HG03432 (cell line): Measurements from ENCODE around the gene RPTOR.

ENCODE experiments used
- ATAC-seq: cut with Tn5 transposase; IDR thresholded peaks from one replicate; pipeline ENCODE4 v1.9.1; 2021; ENCODE audit warnings: mild to moderate bottlenecking, moderate library complexity; ENCODE audit not compliant: unreplicated experiment

RPTOR gene

DNA sequence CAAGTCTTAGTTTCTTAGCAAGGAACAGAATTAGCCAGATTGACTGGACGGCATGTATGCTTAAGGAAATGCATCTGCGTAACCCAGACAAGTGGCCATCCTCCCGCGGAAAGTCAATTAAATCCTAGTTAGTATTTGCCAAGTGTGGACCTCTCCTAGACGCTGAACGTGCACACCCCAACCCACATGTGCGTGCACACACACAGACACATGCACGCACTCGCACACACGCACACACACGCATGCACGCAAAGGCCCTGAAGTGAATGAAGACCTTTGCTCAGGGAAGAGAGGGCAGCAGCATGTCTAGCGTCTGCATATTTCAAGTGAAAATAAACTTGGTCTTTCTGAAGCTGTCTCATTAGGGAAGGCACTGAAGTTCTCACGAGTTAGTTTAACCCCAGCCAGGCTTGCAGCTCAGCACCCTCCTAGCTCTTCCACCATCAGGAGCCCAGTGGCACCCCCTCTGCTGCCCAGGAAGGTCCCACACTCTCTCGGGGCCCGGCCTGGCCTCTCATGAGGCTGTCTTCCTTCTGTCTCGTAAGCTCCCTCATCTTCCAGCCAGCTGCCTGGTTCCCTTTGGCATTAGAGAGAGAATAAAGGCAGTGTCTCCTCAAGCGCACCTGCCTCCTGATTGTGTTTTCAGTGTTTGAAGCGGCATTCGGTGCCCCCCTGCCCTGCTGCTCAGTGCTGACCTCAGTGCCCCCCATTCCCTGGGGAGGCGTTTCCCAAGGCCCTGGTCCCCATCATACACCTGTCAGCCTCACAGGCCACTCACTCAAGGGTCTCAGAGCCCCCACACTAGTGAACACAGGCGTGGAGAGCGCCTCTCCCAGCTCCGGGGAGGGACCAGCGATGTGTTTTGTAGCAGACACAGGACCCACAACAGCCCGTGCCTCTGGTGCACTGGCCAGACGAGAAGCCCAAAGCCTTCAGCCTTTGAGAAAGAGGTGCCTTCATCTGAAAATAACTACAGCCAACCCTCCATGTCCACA lies 394.8 kb downstream of the RPTOR start:
- ATAC-seq: no peak

GRCh38 chr17:80940171-80941123 lies 395.8 kb downstream of the RPTOR start:
- no peak for ATAC-seq

DNA sequence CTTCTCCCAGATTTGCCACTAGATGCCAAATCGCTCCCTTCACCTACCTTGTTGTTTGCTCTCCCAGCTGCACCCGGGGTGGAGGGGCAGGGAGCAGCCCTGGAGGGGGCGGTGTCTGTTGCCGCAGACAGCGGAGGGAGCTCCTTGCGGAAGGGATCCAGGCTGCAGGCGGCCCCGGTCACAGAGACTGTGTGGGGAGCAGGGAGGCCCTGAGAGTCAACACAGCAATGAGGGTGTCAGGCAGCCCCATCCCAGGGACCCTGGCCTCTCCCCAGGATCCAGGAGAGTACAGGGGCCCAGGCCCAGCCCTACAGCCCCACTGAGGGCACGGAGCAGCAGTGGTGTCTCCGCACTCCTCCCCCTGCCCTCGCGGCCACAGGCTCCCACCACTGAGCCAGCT lies 396.5 kb downstream of the RPTOR start:
- no peak for ATAC-seq

DNA sequence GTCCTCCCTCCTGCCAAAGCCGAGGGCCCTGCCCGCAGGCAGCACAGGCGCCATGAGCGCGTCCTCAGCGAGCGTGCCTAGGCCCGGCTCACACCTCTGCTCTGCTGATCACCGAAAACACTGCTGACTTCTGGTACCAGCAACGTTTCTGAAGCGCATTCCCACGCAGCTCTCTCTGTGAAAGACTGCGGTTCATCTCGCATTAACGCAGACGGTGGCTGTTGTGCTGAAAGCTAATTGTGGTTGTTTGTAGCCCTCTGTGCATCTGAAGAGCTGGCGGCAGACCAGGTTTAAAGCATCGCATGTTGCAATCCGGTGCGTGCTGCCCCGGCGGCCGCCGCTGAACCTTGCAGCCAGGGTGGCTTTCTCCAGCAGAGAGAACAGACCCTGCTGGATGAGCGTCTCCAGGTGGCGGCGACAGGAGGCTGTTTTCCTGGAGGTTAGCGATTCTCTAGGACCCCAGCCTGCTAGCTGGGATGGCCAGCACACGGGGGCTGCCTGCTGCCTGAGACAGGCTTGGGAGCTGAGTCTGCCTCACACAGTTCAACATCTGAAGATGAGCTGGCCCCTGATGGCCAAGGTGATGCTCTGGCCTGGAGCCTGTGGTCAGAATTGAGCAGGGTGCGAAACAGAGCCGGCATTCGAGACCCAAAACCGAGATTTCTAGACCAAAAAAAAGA lies 397.2 kb downstream of the RPTOR start:
- ATAC-seq: no peak

GRCh38 chr17:80942423-80943345 lies 398.0 kb downstream of the RPTOR start:
- no peak for ATAC-seq

- ATAC-seq: no peak
These were observed 398.9 kb downstream of the RPTOR start for GRCh38 chr17:80943346-80944145.

- ATAC-seq: no peak
These were observed 399.7 kb downstream of the RPTOR start for GRCh38 chr17:80944326-80944725.

- ATAC-seq: no peak
These were observed 401.1 kb downstream of the RPTOR start for GRCh38 chr17:80945736-80946135.

DNA sequence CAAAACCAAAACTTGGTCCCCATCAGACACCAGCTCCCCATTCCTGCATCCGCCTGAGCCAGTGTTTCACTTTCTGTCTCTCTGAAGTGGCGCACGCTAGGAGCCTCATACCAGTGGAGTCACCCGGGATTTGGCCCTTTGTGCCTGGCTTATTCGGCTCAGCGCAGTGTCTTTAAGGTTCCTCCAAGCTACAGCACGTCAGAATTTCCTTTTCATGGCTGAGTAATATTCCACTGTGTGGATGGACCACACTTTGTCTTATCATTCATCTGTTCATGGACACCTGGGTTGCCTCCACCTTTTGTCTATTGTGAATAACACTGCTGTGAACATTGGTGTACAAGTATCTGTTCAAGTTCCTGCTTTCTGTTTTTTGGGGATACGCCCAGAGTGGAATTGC lies 401.8 kb downstream of the RPTOR start:
- no peak for ATAC-seq

- no peak for ATAC-seq
These were observed 402.7 kb downstream of the RPTOR start for GRCh38 chr17:80947200-80947940.

- no peak for ATAC-seq
These were observed 403.7 kb downstream of the RPTOR start for GRCh38 chr17:80948019-80948975.

DNA sequence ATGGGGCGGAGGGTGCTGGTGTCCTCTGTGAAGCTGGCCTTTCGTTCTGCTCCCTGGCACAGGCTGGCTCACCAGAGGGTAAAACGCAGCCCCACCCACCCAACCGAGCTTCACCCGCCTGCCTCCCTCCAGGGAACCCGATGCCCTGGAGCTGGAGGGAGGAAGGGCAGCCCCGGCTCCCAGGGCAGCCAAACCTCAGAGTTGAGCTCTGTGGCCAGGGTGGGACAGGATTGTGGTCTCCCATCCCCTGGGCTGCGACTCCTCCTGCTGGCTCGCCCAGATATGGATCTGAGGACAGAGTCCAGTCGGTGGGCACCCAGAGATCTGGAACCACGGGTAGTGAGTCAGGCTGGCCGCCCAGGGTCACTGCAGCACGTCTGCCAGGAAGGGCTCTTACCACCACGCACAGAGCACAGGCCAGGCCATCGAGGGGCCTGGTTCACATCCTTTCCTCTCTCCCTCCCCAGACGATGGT lies 404.4 kb downstream of the RPTOR start:
- no peak for ATAC-seq

- no peak for ATAC-seq
These were observed 405.1 kb downstream of the RPTOR start for GRCh38 chr17:80949451-80950421.

DNA sequence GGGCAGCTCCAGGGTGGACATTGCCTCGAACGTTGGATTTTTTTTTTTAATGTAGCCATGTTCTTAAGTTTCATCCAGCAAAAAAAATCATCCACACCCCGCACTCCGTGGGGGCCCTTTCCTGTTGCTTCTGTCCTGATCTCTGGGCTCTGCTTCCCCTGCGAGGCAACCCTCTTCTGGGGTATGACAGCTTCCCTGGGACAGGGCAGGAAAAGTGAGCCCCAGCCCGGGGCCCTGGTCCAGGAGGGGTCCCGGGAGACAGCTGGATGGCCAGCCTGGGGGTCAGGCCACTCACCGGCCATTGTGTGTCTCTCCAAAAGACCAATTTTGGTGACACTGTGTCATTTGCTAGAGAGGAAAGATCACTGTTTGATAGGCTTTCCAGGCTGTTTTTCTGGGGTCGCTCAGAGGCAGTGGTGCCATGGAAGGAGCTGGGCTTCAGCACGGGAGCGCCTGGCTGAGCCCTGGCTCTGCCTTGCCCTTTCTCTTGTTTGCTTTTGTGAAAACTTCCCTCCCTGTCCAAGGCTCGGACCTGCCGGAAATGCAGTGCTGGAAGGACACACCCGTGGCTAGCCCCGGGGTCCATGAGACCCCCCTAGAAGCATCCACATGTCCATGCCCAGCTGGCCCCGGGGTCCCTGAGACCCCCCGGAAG lies 406.0 kb downstream of the RPTOR start:
- ATAC-seq: no peak
